GM12872 (cell line): ENCODE data around the gene EGFLAM.

Source experiments
- CTCF ChIP-seq: IDR thresholded peaks from 3 replicates; pipeline ENCODE4 v1.5.1; 2011; ENCODE audit warnings: low read depth, mild to moderate bottlenecking, low read length, moderate library complexity; ENCODE audit not compliant: insufficient read depth

Gene EGFLAM

GRCh38 chr5:38323645-38324295 is 65.4 kb downstream of the EGFLAM start:
- no peak for TF ChIP-seq CTCF

- TF ChIP-seq CTCF: no peak
These were observed 70.9 kb downstream of the EGFLAM start for GRCh38 chr5:38329132-38329715.

- no peak for TF ChIP-seq CTCF
These were observed 71.8 kb downstream of the EGFLAM start for GRCh38 chr5:38330207-38330606.

GRCh38 chr5:38331831-38332230 is 73.5 kb downstream of the EGFLAM start:
- TF ChIP-seq CTCF: no peak

- no peak for TF ChIP-seq CTCF
These were observed 80.1 kb downstream of the EGFLAM start for GRCh38 chr5:38338455-38338854.

- TF ChIP-seq CTCF: no peak
These were observed 81.1 kb downstream of the EGFLAM start for GRCh38 chr5:38339446-38339845.

- no peak for TF ChIP-seq CTCF
These were observed 82.7 kb downstream of the EGFLAM start for GRCh38 chr5:38341056-38341455.

GRCh38 chr5:38341641-38342040 is 83.3 kb downstream of the EGFLAM start:
- TF ChIP-seq CTCF: no peak
